Measurements from ENCODE around the gene APPBP2.
"Not testable (repeated sequence)": the region's sequence is repeated elsewhere in the genome, so short reads cannot be mapped to it uniquely, and the experiment has no call there.

Gene APPBP2

DNA sequence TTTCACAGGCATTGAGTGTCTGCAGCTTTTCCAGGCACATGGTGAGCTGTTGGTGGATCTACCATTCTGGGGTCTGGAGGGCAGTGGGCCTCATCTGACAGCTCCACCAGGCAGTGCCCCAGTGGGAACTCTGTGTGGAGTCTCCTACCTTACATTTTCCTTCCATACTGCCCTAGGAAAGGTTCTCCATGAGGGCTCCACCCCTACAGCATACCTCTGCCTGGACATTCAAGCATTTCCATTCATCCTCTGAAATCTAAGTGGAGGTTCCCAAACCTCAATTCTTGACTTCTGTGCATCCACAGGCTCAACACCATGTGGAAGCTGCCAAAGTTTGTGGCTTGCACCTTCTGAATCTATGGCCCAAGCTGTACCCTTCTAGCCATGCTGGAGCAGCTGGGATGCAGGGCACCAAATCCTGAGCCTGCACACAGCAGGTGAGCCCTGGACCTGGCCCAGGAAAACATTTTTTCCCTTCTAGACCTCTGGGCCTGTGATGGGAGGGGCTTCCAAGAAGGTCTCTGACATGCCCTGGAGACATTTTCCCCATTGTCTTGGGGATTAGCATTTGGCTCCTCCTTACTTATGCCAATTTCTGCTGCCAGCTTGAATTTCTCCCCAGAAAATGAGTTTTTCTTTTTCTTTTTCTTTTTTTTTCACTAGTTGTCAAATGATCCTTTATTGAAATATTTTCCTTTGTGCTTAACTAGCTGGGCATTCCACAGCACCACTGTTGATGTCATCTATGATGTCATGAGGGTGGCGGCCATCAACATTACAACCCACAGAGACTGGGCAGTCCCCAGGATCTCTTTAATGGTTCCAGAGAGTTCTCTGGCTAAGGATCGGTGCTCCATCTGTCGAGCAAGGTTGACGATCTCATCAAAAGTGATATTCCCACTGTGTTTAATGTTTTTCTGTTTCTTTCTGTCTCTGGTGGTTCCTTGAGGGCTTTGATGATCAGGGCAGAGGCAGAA, 92.7 kb downstream of the APPBP2 start:
- not testable (repeated sequence) for DNase-seq (ENCODE audit: low read depth)

DNA sequence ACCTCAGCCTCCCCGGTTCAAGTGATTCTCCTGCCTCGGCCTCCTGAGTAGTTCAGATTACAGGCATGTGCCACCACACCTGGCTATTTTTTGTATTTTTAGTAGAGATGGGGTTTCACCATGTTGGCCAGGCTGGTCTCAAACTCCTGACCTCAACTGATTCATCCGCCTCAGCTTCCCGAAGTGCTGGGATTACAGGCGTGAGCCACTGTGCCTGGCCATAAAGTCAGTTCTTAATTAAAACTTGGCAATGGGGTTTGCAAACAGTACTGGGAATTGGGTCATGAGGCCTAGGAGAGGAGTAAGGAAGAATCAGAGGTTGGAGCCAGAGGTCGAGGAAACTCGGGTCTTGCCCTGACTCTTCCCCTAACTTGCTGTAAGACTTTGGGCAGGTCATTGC, 95.5 kb downstream of the APPBP2 start:
- not testable (repeated sequence) for DNase-seq (ENCODE audit: low read depth)

DNA sequence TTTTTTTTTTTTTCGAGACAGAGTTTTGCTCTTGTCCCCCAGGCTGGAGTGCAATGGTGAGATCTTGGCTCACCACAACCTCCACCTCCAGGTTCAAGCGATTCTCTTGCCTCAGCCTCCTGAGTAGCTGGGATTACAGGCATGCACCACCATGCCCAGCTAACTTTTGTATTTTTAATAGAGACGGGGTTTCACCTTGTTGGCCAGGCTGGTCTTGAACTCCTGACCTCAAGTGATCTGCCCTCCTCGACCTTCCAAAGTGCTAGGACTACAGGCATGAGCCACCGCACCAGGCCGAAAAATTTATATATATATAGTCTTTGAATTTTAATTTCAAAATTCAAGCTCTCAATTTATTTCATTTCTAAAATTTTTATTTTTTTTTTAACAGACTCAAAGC, 97.6 kb downstream of the APPBP2 start:
- DNase-seq (ENCODE audit: low read depth) = not testable (repeated sequence)

DNA sequence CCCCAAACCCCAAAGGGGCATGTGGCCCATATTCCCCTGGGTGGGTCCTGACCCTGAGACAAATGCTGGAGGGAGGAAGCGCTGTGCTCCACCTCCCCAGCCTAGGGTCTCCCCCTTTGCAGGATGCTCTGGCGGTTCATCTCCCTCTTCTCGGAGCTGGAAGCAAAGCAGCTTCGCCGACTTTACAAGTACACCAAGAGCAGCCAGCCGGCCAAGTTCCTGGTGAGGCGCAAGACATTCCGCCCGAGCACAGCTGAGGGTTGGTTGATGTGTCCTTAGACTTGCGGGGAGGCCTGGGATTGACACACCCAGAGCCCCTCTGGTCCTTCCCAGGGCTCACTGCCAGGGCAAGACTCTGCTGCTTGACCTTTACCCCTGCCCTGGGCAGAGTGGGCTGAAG, 99.4 kb downstream of the APPBP2 start:
- no peak for DNase-seq (ENCODE audit: low read depth)

DNA sequence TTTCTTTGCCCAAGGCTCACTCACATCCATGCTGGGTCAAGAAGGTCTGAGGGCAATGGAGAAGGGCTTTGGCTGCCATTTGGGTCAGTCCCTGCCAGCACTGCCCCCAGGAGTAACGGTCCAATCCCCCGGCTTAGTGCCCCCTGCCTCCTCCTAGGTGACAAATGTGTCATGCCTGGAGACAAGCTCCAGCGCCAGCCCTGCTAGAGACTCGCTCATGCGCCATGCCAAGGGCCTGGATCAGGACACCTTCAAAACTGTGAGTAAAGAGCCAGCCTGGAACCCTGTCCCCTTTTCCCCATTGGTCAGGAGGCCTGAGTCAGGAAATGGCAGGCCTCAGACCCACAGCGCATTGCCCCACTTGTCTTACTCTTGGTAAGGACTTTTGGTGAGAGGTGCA, 100.4 kb downstream of the APPBP2 start:
- no peak for DNase-seq (ENCODE audit: low read depth)

DNA sequence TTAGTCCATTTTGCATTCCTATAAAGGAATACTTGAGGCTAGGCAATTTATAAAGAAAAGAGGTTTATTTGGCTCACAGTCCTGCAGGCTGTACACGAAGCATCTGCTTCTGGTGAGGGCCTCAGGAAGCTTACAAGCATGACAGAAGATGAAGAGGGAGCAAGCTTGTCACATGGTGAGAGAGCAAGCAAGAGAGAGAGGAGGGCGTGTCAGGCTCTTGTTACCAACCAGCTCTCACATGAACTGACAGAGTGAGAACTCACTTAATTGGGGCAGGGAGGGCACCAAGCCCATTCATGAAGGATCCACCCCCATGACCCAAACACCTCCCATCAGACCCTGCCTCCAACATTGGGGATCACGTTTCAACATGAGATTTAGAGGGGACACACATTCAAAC, 102.2 kb downstream of the APPBP2 start:
- no peak for DNase-seq (ENCODE audit: low read depth)

DNA sequence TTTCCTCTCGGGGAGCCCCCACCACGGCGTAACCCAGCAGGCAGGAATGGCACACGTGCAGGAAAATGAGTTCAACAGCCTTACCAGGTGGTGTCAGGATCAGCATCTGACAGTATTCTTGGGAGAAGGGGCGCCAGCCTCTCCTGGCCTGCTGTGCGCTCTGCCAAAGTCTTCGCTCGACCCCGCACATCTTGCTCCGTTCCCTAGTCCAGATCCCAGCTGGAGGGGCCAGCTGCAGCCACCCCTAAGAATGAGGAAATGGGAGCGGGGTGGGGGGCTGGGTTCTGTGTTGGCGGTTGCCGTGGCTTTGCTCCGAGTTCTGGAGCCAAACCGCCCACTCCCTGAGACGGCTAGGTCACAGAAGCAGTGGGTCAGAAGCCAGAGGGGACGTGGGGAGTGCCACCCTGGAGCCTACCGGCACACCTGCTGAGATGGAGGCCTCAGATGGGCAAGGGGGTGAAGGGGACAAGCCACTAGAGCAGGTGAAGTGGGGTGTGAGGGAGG, 103.8 kb downstream of the APPBP2 start, which contains the start of gene CHCT1:
Gene CHCT1 (plus strand): TSS at position 328 of the 504 bp plus-strand sequence. CDS start 104 bp downstream, at position 432.
- no peak for DNase-seq (ENCODE audit: low read depth)

DNA sequence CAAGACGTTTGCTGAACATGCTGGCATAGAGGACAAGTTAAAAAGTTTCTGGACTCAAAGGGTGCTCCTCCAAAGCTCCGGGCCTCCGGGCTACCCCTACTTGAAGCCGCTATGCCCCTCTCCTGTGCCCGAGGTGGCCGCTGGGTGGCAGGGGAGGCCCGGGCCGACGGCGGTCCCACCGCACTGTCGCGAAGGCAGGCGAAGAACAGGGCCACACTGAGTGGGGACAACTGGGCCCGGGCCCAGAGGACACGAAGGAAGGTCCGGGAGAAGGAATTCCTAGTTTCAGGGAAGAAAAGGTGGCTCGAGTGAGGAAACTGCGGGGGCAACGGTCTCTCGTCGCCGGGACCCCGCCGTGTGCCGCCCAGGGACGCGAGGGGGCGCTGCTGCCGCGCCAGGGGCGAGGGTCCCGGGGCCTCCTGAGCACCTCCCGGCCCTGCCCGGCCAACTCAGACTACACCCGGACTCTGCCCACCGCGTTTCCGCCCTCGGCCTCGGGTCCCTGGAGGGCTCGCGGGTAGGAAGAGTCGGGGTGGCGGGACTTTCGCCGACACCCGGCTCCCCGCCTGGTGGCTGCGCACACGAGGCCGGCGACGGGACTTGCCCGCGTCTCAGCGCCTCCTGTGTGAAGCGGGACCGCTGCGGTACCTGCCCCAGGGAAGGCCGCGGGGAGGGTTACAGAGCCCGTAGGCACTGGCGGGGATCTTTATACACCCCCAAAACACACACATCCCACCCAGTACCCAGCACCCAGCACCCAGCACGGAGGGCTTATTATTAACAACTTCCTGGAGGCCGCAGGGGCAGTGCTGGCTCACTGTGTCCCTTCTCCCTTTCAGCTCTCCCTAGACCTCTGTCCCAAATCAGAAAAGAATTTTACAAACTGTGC, 104.5 kb downstream of the APPBP2 start:
- DNase-seq (ENCODE audit: low read depth) = no peak

DNA sequence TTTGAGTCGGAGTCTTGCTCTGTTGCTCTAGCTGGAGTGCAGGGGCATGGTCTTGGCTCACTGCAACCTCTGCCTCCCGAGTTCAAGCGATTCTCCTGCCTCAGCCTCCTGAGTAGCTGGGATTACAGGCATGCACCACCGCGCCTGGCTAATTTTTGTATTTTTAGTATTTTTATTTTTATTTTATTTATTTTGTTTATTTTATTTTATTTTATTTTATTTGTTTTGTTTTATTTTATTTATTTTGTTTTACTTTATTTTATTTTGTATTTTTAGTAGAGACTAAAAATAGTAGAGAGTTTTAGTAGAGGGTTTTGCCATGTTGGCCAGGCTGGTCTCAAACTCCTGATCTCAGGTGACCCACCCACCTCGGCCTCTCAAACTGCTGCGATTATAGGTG, 106.2 kb downstream of the APPBP2 start:
- DNase-seq (ENCODE audit: low read depth) = not testable (repeated sequence)

DNA sequence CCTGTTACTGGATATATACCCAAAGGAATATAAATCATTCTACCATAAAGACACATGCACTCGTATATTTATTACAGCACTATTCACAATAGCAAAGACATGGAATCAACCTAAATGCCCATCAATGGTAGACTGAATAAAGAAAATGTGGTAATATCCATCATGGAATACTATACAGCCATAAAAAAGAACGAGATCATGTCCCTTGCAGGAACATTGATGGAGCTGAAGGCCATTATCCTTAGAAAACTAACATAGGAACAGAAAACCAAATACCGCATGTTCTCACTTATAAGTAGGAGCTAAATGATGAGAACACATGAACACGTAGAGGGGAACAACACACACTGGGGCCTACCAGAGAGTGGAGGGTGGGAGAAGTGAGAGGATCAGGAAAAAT, 107.0 kb downstream of the APPBP2 start:
- DNase-seq (ENCODE audit: low read depth) = not testable (repeated sequence)

DNA sequence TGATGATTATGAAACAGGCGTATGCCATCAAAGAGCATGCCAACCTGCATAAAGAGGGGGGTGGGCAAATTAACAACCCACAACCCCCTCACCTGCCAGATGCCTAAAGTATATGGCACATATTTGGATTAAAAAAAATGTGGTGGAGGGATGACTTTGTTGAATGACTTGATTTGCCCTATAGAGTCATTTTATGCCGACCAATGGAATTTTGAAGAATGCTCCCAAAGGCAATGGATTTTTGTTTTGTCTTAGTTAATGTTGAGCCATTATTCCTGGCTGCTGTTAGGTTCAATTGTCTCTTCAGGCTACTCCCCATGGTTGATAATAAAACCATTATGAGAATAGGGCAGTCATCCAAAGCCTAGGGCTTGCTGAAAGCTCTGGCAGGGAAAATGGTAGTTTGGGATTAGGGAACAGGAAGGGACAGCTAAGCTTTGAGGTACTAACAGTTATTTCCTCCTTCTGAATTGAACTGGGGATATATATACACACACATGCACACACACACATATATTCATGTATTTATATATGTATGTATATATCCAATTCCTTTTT, 109.6 kb downstream of the APPBP2 start:
- DNase-seq (ENCODE audit: low read depth) = no peak

DNA sequence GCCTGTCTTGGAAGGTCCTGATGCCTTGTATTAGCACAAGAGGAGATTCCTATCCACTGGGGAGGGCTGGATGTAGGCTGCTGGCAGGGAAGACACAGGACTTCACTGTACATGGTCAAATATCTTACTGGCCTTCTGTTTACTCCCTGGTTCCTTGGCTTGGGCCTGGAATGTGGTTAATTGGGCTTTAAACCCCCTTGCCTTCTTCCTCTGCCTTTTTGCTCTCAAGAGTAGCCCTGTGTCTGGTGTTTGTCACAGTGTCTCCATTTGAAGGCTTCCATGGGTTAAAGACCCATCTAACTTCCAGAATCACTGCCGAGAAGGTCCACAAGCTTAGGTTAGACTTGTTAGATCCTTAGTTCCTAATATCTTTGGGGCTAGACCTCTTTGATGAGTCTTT, 110.9 kb downstream of the APPBP2 start:
- DNase-seq (ENCODE audit: low read depth) = no peak

DNA sequence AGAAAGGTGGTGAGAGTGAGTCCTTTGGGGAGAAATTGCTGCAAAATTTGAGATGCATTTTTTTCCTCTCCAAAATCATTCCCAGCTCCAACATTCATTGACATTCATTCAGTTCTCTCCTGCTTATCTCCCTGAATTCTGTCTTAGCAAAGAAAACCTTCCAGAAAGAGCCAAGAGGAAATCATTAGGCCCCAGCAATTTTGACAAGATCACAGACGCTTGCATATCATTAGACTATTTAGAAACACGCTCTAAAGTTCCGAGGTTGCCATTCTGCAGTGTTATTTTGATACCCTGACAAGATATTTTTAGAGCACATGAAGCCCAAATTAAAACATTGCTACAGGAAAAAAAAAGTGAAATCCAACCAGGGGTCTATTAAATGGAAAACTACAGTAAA, 113.3 kb downstream of the APPBP2 start:
- no peak for DNase-seq (ENCODE audit: low read depth)

DNA sequence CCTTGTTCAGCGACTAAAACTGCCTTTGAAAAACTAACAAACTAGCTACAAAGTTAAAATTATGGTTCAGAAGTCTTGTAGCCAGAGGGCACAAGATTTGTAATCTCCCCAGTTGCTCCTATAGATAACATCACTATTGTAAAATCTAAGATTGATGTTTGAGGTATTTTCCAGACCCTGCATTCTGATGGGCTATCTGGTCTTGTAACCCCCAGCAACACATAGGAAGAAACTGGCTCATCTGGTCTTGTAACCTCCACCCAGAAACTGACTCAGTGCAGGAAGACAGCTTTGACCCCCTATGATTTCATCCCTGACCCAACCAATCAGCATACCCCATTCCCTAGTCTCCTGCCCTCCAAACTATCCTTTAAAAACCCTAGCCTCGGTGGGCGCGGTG, 116.0 kb downstream of the APPBP2 start:
- DNase-seq (ENCODE audit: low read depth) = no peak

DNA sequence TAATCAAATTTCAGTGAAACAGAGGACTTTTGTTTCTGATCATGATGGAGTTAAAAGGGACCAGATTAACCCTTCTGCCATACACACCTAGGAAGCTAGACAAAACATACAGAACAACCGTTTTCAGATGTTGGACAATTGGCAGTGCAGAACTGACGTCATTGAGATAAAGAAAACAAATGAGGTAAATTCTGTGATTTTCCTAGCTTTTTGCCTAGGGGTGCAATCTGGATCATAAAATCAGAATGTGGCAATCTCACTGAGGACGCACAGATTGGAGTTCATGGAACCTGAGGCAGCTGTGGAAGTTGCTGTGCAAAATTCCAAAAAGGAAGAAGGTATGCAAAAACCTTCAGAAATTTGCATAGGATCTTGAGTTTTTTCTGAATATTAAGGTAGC, 119.2 kb downstream of the APPBP2 start:
- no peak for DNase-seq (ENCODE audit: low read depth)

DNA sequence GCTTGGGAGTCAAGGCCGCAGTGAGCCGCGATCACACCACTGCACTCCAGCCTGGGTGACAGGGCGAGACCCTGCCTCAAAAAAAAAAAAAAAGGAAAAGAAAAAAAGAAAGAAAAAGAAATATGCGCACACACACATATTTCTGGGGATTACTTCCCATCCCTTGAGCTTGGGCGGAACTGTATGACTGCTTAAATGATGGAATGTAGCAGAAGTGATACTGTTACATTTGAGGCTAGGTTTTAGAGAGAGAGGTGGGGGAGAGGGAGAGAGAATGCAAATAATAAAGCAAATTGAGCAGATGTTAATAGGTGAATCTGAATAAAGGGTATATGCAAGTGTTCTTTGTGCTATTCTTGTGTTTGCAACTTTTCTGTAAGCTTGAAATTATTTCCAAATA, 122.1 kb downstream of the APPBP2 start:
- no peak for DNase-seq (ENCODE audit: low read depth)

DNA sequence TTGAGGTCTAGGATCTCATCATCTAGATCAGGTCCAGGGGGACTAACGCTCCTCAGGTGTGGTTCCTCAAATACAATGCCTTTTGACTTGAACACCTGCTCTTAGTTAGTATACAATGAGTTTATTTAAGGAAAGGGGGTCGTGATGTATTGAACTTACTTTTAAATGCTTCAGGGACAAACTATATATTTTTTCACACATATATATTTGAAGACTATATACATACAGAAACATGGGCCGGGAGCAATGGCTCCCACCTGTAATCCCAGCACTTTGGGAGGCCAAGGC, 122.6 kb downstream of the APPBP2 start:
- DNase-seq (ENCODE audit: low read depth) = no peak

DNA sequence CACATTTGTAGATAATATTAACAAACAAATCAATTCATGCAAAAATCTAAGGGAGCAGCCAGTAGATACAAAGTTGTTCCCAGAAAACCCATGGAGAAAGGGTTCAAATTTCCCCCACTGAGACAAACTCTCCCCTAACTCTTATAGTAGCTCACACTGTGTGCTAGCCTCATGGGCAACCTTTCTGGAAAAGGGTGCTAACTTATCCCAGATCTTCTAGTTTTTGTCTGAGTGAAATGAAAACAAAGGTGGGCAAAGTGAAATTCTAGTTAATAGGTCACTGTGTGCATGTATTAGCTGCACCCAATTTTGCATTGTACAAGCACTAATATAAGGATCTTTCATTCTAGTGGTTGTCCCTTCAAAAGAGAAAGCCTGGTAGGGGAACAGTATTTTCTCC, 124.2 kb downstream of the APPBP2 start:
- DNase-seq (ENCODE audit: low read depth) = no peak

DNA sequence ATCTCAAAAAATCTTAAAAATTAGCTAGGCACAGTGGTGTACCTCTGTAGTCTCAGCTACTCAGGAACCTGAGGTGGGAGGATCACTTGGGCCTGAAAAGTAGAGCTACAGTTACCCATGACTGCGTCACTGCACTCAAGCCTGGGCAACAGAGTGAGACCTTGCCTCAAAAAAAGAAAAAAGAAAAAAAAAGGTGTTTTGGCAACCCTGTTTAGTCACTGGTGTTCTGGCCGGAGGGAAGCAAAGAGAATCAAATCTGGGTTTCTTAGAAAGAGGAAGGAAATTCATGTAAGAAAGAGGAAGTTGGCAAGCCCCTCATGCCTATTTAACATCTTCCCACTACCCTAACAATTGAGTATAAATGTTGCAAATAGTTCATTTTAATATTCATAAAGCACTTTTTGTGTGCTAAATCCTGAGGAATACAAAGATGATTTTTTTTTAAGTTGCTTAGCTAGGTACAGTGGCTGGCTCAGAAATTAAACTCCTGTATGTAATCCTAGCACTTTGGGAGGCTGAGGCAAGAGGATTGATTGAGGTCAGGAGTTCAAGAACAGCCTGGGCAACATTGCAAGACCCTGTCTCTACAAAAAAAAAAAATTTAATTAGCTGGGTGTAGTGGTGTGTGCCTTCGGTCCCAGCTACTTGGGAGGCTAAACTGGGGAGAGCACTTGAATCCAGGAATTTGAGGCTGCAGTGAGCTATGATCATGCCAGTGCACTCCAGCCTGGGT, 127.6 kb downstream of the APPBP2 start:
- DNase-seq (ENCODE audit: low read depth) = no peak

DNA sequence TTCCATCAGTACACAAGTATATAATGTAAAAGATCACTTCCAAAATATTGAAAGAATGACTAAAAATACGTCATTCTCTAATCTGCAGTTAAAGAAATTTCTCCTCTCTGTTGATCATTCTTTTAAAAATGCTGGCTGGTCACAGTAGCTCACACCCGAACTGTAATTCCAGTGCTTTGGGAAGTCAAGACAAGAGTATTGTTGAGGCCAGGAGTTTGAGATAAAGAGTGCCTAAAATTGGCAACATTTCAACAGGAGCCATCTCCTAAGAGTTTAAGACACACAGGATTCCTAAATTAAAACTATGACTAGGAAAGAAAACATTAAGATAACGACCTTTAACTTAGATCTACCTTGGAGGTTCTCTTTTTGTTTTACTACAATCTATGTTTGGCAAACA, 129.6 kb downstream of the APPBP2 start:
- DNase-seq (ENCODE audit: low read depth) = no peak

DNA sequence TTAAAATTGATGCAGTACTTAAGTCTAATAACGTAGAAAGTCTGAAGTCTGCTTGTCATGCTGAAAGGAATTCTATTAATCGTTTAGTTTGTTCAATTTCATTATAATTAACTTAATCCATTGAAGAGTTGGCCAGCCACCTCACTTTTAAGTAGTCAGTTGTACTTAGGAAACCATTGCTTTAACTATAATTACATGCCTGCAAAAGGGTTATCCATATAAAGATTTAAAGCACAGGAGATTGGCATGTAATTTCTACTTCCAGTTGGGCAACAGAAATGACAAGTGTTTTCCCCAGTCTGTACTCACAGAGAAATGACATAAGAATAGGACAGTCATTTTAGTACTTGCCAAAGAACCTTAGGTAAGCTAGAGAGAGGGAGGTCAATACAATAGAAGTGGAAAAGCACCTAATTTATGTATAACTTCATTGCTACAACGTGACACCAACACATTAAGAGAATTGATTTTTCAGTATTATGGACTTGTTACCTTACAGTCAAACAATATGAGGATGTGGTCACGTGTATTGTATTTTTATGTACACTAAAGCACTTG, 130.5 kb downstream of the APPBP2 start:
- DNase-seq (ENCODE audit: low read depth) = no peak

All from fibroblast of the conjunctiva (primary cell).